Measurements from ENCODE around the gene VIPAS39. TPM values are rescaled to one million over a fixed set of nuclear protein-coding genes. Genes with fewer than 3 reads are reported as not detected.

The VIPAS39 gene
- total RNA-seq, 1 experiment from 2014 or later: 18.7 TPM

- H3K9me3 Mint-ChIP-seq (ENCODE audit: unreplicated experiment): no peaks in the 10 kb centered on the region
- TF ChIP-seq CTCF (IDR thresholded peaks at IDR 0.05; ENCODE audit: unreplicated experiment): no peak
- no TSS peak for BruUV-seq (replicated peaks)
- POLR2A ChIA-PET: no interaction called here
- no peaks in the 10 kb centered on the region for H3K27me3 Mint-ChIP-seq (ENCODE audit: insufficient read depth, unreplicated experiment)
- no peak for DNase-seq (ENCODE audit: unreplicated experiment)
- H3K27ac Mint-ChIP-seq (ENCODE audit: low read depth, unreplicated experiment): no peak overlapping the region
- no peaks in the 10 kb centered on the region for H3K36me3 Mint-ChIP-seq (ENCODE audit: insufficient read depth, unreplicated experiment)
- intact Hi-C loops (cut with micrococcal nuclease): no loop called here
- H3K4me1 Mint-ChIP-seq (ENCODE audit: insufficient read depth, unreplicated experiment): no peaks in the 10 kb centered on the region
- CTCF ChIA-PET: interaction anchor here (1.1 to 1.5 kb wide), 2 partner anchors 30 to 42 kb away, joined by 3 to 4 read pairs; no protein-coding TSS in a partner anchor
- H3K4me3 Mint-ChIP-seq (ENCODE audit: unreplicated experiment): no peak overlapping the region
Measured at GRCh38 chr14:77502109-77502782, 44.8 kb upstream of the VIPAS39 start.

GRCh38 chr14:77498984-77499527, 41.7 kb upstream of the VIPAS39 start:
- Mint-ChIP-seq H3K27ac (ENCODE audit: low read depth, unreplicated experiment) (no peak overlapping the region), H3K9me3 (ENCODE audit: unreplicated experiment) (no peaks in the 10 kb centered on the region), H3K4me1 (ENCODE audit: insufficient read depth, unreplicated experiment) (no peaks in the 10 kb centered on the region), H3K27me3 (ENCODE audit: insufficient read depth, unreplicated experiment) (no peaks in the 10 kb centered on the region), H3K4me3 (ENCODE audit: unreplicated experiment) (no peak overlapping the region), H3K36me3 (ENCODE audit: insufficient read depth, unreplicated experiment) (no peaks in the 10 kb centered on the region)
- intact Hi-C loops (cut with micrococcal nuclease): no loop called here
- no peak for DNase-seq (ENCODE audit: unreplicated experiment)
- ChIA-PET CTCF (no interaction called here), POLR2A (no interaction called here)
- BruUV-seq (replicated peaks): no TSS peak
- no peak for TF ChIP-seq CTCF (IDR thresholded peaks at IDR 0.05; ENCODE audit: unreplicated experiment)

- ChIA-PET CTCF (interaction anchor here (0.5 to 0.9 kb wide), 2 partner anchors 39 to 53 kb away, joined by 3 read pairs; no protein-coding TSS in a partner anchor), POLR2A (interaction anchor here (0.8 kb wide), 1 partner anchor 8 kb away, joined by 3 read pairs; no protein-coding TSS in a partner anchor)
- Mint-ChIP-seq H3K27me3 (ENCODE audit: insufficient read depth, unreplicated experiment) (no peaks in the 10 kb centered on the region), H3K4me1 (ENCODE audit: insufficient read depth, unreplicated experiment) (no peaks in the 10 kb centered on the region), H3K27ac (ENCODE audit: low read depth, unreplicated experiment) (no peak within 1 kb of the TSS), H3K9me3 (ENCODE audit: unreplicated experiment) (no peaks in the 10 kb centered on the region), H3K36me3 (ENCODE audit: insufficient read depth, unreplicated experiment) (no peaks in the 10 kb centered on the region), H3K4me3 (ENCODE audit: unreplicated experiment) (no peak within 1 kb of the TSS)
- DNase-seq (ENCODE audit: unreplicated experiment): no peak
- no peak for TF ChIP-seq CTCF (IDR thresholded peaks at IDR 0.05; ENCODE audit: unreplicated experiment)
- no TSS peak for BruUV-seq (replicated peaks)
- intact Hi-C loops (cut with micrococcal nuclease): no loop called here
Measured at GRCh38 chr14:77498120-77498979, 40.9 kb upstream of the VIPAS39 start, which contains the start of gene ISM2. TSS of gene ISM2 (minus strand) at chr14:77498816. CDS start at chr14:77498793, 23 bp downstream.

- ChIA-PET POLR2A (no interaction called here), CTCF (no interaction called here)
- H3K9me3 Mint-ChIP-seq (ENCODE audit: unreplicated experiment): no peaks in the 10 kb centered on the region
- no peaks in the 10 kb centered on the region for H3K4me1 Mint-ChIP-seq (ENCODE audit: insufficient read depth, unreplicated experiment)
- H3K27me3 Mint-ChIP-seq (ENCODE audit: insufficient read depth, unreplicated experiment): no peaks in the 10 kb centered on the region
- DNase-seq (ENCODE audit: unreplicated experiment): no peak
- no peak overlapping the region for H3K4me3 Mint-ChIP-seq (ENCODE audit: unreplicated experiment)
- no TSS peak for BruUV-seq (replicated peaks)
- intact Hi-C loops (cut with micrococcal nuclease): no loop called here
- H3K36me3 Mint-ChIP-seq (ENCODE audit: insufficient read depth, unreplicated experiment): no peaks in the 10 kb centered on the region
- TF ChIP-seq CTCF (IDR thresholded peaks at IDR 0.05; ENCODE audit: unreplicated experiment): no peak
- H3K27ac Mint-ChIP-seq (ENCODE audit: low read depth, unreplicated experiment): no peak overlapping the region
Measured at GRCh38 chr14:77495334-77495733, 37.9 kb upstream of the VIPAS39 start.

All from MCF 10A (cell line).